ENCODE results near the gene HOXB3.

HOXB3 gene

GRCh38 chr17:48610282-48611211 is 20.5 kb upstream of the HOXB3 start, which contains the start of gene HOXB7:
Gene HOXB7 (minus strand): TSS chr17:48611017. CDS start chr17:48610918, 99 bp downstream.
- Mint-ChIP-seq H3K4me1 (ENCODE audit: low read depth) (peaks cover 45% of the 10 kb centered on the region), H3K4me3 (peak within 1 kb of the TSS; percentile 91), H3K36me3 (ENCODE audit: low read depth) (no peaks in the 10 kb centered on the region), H3K9me3 (no peaks in the 10 kb centered on the region), H3K27me3 (peaks cover 76% of the 10 kb centered on the region), H3K27ac (peak within 1 kb of the TSS; percentile 89)

- Mint-ChIP-seq H3K27me3 (peaks cover 73% of the 10 kb centered on the region), H3K27ac (no peak overlapping the region), H3K4me3 (peak overlapping the region; percentile 91), H3K9me3 (no peaks in the 10 kb centered on the region), H3K36me3 (ENCODE audit: low read depth) (no peaks in the 10 kb centered on the region), H3K4me1 (ENCODE audit: low read depth) (peaks cover 38% of the 10 kb centered on the region)
Observed at GRCh38 chr17:48609759-48610281, 19.8 kb upstream of the HOXB3 start.

- no peaks in the 10 kb centered on the region for H3K36me3 Mint-ChIP-seq (ENCODE audit: low read depth)
- H3K4me1 Mint-ChIP-seq (ENCODE audit: low read depth) = peaks cover 32% of the 10 kb centered on the region
- no peak overlapping the region for H3K27ac Mint-ChIP-seq
- H3K9me3 Mint-ChIP-seq = no peaks in the 10 kb centered on the region
- H3K27me3 Mint-ChIP-seq = peaks cover 75% of the 10 kb centered on the region
- H3K4me3 Mint-ChIP-seq = peak overlapping the region; percentile 35
Observed at GRCh38 chr17:48609033-48609432, 19.0 kb upstream of the HOXB3 start.

- Mint-ChIP-seq H3K36me3 (ENCODE audit: low read depth) (no peaks in the 10 kb centered on the region), H3K4me1 (ENCODE audit: low read depth) (peaks cover 26% of the 10 kb centered on the region), H3K4me3 (no peak overlapping the region), H3K27ac (no peak overlapping the region), H3K9me3 (no peaks in the 10 kb centered on the region), H3K27me3 (peaks cover 73% of the 10 kb centered on the region)
Observed at GRCh38 chr17:48608494-48608834, 18.4 kb upstream of the HOXB3 start.

GRCh38 chr17:48606892-48607614 is 17.0 kb upstream of the HOXB3 start:
- H3K27me3 Mint-ChIP-seq = peaks cover 74% of the 10 kb centered on the region
- H3K36me3 Mint-ChIP-seq (ENCODE audit: low read depth) = no peaks in the 10 kb centered on the region
- peaks cover 14% of the 10 kb centered on the region for H3K4me1 Mint-ChIP-seq (ENCODE audit: low read depth)
- H3K4me3 Mint-ChIP-seq = no peak overlapping the region
- H3K27ac Mint-ChIP-seq = no peak overlapping the region
- H3K9me3 Mint-ChIP-seq = no peaks in the 10 kb centered on the region

GRCh38 chr17:48605991-48606891 is 16.2 kb upstream of the HOXB3 start:
- Mint-ChIP-seq H3K9me3 (no peaks in the 10 kb centered on the region), H3K4me1 (ENCODE audit: low read depth) (peaks cover 11% of the 10 kb centered on the region), H3K27ac (no peak overlapping the region), H3K4me3 (no peak overlapping the region), H3K36me3 (ENCODE audit: low read depth) (no peaks in the 10 kb centered on the region), H3K27me3 (peaks cover 76% of the 10 kb centered on the region)

GRCh38 chr17:48605409-48605919 is 15.4 kb upstream of the HOXB3 start:
- Mint-ChIP-seq H3K4me1 (ENCODE audit: low read depth) (peaks cover 4% of the 10 kb centered on the region), H3K27ac (no peak overlapping the region)

GRCh38 chr17:48604770-48605329 is 14.8 kb upstream of the HOXB3 start, which contains the start of gene HOXB6:
Gene HOXB6 (minus strand): TSS chr17:48604986. CDS start chr17:48598150, 6,836 bp downstream.
- peaks cover 4% of the 10 kb centered on the region for H3K4me1 Mint-ChIP-seq (ENCODE audit: low read depth)
- peak within 1 kb of the TSS; percentile 31 for H3K4me3 Mint-ChIP-seq
- peaks cover 83% of the 10 kb centered on the region for H3K27me3 Mint-ChIP-seq
- no peak within 1 kb of the TSS for H3K27ac Mint-ChIP-seq
- H3K36me3 Mint-ChIP-seq (ENCODE audit: low read depth) = no peaks in the 10 kb centered on the region
- H3K9me3 Mint-ChIP-seq = no peaks in the 10 kb centered on the region

More at GRCh38 chr17:48605409-48605919, 15.4 kb upstream of the HOXB3 start:
- Mint-ChIP-seq H3K27me3 (peaks cover 77% of the 10 kb centered on the region), H3K9me3 (no peaks in the 10 kb centered on the region), H3K4me3 (no peak overlapping the region), H3K36me3 (ENCODE audit: low read depth) (no peaks in the 10 kb centered on the region)

GRCh38 chr17:48603959-48604769 is 14.1 kb upstream of the HOXB3 start:
- H3K4me1 Mint-ChIP-seq (ENCODE audit: low read depth) = peaks cover 4% of the 10 kb centered on the region
- H3K27me3 Mint-ChIP-seq = peaks cover 88% of the 10 kb centered on the region
- H3K27ac Mint-ChIP-seq = no peak overlapping the region
- no peak overlapping the region for H3K4me3 Mint-ChIP-seq
- no peaks in the 10 kb centered on the region for H3K36me3 Mint-ChIP-seq (ENCODE audit: low read depth)
- H3K9me3 Mint-ChIP-seq = no peaks in the 10 kb centered on the region

- no peak overlapping the region for H3K4me3 Mint-ChIP-seq
- H3K36me3 Mint-ChIP-seq (ENCODE audit: low read depth) = no peaks in the 10 kb centered on the region
- H3K4me1 Mint-ChIP-seq (ENCODE audit: low read depth) = peaks cover 24% of the 10 kb centered on the region
- H3K9me3 Mint-ChIP-seq = no peaks in the 10 kb centered on the region
- H3K27me3 Mint-ChIP-seq = peaks cover 90% of the 10 kb centered on the region
- no peak overlapping the region for H3K27ac Mint-ChIP-seq
Observed at GRCh38 chr17:48601539-48602425, 11.7 kb upstream of the HOXB3 start.

- no peak overlapping the region for H3K27ac Mint-ChIP-seq
- no peak overlapping the region for H3K4me3 Mint-ChIP-seq
- peaks cover 91% of the 10 kb centered on the region for H3K27me3 Mint-ChIP-seq
- H3K9me3 Mint-ChIP-seq = no peaks in the 10 kb centered on the region
- peaks cover 30% of the 10 kb centered on the region for H3K4me1 Mint-ChIP-seq (ENCODE audit: low read depth)
- H3K36me3 Mint-ChIP-seq (ENCODE audit: low read depth) = no peaks in the 10 kb centered on the region
Observed at GRCh38 chr17:48601207-48601538, 11.1 kb upstream of the HOXB3 start.

- H3K4me3 Mint-ChIP-seq = no peak overlapping the region
- H3K4me1 Mint-ChIP-seq (ENCODE audit: low read depth) = peaks cover 31% of the 10 kb centered on the region
- H3K27ac Mint-ChIP-seq = no peak overlapping the region
- H3K27me3 Mint-ChIP-seq = peaks cover 93% of the 10 kb centered on the region
- H3K36me3 Mint-ChIP-seq (ENCODE audit: low read depth) = no peaks in the 10 kb centered on the region
- no peaks in the 10 kb centered on the region for H3K9me3 Mint-ChIP-seq
Observed at GRCh38 chr17:48600244-48601098, 10.4 kb upstream of the HOXB3 start.
